Ishikawa (cell line): ENCODE results near the gene RANBP17.

Source experiments
- CEBPB ChIP-seq: IDR thresholded peaks from 2 replicates; pipeline ENCODE4 v1.6.1; 2012
- CREB1 ChIP-seq: IDR thresholded peaks from 2 replicates; pipeline ENCODE4 v1.6.1; 2012; ENCODE audit warnings: low read depth
- EGR1 ChIP-seq: IDR thresholded peaks from 2 replicates; pipeline ENCODE4 v1.6.1; 2012
- EP300 ChIP-seq: IDR thresholded peaks from 2 replicates; pipeline ENCODE4 v1.6.1; 2012; ENCODE audit warnings: borderline replicate concordance
- FOXM1 ChIP-seq: IDR thresholded peaks from 2 replicates; pipeline ENCODE4 v1.6.1; 2012; ENCODE audit warnings: low read depth, borderline replicate concordance
- NFIC ChIP-seq: IDR thresholded peaks from 2 replicates; pipeline ENCODE4 v1.6.1; 2012
- RAD21 ChIP-seq: IDR thresholded peaks from 2 replicates; pipeline ENCODE4 v1.6.1; 2012; ENCODE audit warnings: low read depth
- TAF1 ChIP-seq: IDR thresholded peaks from 2 replicates; pipeline ENCODE4 v1.6.1; 2012; ENCODE audit warnings: low read depth, mild to moderate bottlenecking
- TCF12 ChIP-seq: IDR thresholded peaks from 2 replicates; pipeline ENCODE4 v1.6.1; 2012; ENCODE audit warnings: low read depth
- TEAD4 ChIP-seq: IDR thresholded peaks from 2 replicates; pipeline ENCODE4 v1.6.1; 2012
- YY1 ChIP-seq: IDR thresholded peaks from 2 replicates; pipeline ENCODE4 v1.6.1; 2012; ENCODE audit warnings: low read depth
- ZBTB7A ChIP-seq: IDR thresholded peaks from 2 replicates; pipeline ENCODE4 v1.6.1; 2012; ENCODE audit warnings: low read depth
- TF ChIP-seq, protein P1 (sequence below): IDR thresholded peaks from 2 replicates; pipeline ENCODE4 v1.6.1; 2012
- TF ChIP-seq, protein P2 (sequence below): IDR thresholded peaks from 2 replicates; pipeline ENCODE4 v1.6.1; 2012; ENCODE audit warnings: low read depth, mild to moderate bottlenecking
- TF ChIP-seq, protein P3 (sequence below): IDR thresholded peaks from 2 replicates; pipeline ENCODE4 v1.6.1; 2012

RANBP17 gene

GRCh38 chr5:171270136-171270535 lies 408.3 kb downstream of the RANBP17 start:
- TF ChIP-seq CREB1 (no peak), NFIC (no peak), ZBTB7A (no peak), EGR1 (no peak), RAD21 (no peak), TCF12 (no peak), CEBPB (no peak)
- TF ChIP-seq, protein P1, sequence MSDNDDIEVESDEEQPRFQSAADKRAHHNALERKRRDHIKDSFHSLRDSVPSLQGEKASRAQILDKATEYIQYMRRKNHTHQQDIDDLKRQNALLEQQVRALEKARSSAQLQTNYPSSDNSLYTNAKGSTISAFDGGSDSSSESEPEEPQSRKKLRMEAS = no peak
- TF ChIP-seq, protein P2, sequence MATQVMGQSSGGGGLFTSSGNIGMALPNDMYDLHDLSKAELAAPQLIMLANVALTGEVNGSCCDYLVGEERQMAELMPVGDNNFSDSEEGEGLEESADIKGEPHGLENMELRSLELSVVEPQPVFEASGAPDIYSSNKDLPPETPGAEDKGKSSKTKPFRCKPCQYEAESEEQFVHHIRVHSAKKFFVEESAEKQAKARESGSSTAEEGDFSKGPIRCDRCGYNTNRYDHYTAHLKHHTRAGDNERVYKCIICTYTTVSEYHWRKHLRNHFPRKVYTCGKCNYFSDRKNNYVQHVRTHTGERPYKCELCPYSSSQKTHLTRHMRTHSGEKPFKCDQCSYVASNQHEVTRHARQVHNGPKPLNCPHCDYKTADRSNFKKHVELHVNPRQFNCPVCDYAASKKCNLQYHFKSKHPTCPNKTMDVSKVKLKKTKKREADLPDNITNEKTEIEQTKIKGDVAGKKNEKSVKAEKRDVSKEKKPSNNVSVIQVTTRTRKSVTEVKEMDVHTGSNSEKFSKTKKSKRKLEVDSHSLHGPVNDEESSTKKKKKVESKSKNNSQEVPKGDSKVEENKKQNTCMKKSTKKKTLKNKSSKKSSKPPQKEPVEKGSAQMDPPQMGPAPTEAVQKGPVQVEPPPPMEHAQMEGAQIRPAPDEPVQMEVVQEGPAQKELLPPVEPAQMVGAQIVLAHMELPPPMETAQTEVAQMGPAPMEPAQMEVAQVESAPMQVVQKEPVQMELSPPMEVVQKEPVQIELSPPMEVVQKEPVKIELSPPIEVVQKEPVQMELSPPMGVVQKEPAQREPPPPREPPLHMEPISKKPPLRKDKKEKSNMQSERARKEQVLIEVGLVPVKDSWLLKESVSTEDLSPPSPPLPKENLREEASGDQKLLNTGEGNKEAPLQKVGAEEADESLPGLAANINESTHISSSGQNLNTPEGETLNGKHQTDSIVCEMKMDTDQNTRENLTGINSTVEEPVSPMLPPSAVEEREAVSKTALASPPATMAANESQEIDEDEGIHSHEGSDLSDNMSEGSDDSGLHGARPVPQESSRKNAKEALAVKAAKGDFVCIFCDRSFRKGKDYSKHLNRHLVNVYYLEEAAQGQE = no peak

DNA sequence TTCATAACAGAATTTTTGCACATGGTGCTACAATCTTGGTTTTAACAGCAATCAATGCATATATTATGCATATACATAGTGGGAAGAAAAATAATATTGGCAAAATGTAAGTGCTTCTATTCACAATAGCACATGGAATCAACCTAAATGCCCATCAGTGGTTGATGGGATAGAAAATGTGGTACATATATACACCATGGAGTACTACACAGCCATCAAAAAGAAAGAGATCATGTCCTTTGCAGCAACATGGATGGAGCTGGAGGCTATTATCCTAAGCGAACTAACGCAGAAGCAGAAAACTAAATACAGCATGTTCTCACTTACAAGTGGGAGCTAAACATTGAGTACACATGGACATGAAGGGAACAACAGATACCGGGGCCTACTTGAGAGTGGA lies 410.0 kb downstream of the RANBP17 start:
- no peak for TF ChIP-seq ZBTB7A
- TF ChIP-seq CEBPB = no peak

- TF ChIP-seq FOXM1 (no peak), RAD21 (peak; percentile 77)
These were observed 411.5 kb downstream of the RANBP17 start for GRCh38 chr5:171272996-171273970.

GRCh38 chr5:171275841-171276544 lies 414.2 kb downstream of the RANBP17 start:
- no peak for TF ChIP-seq CEBPB
- TF ChIP-seq FOXM1 = no peak
- no peak for TF ChIP-seq RAD21
- TF ChIP-seq ZBTB7A = no peak
- no peak for TF ChIP-seq EP300
- no peak for TF ChIP-seq TAF1
- TF ChIP-seq, protein P3, sequence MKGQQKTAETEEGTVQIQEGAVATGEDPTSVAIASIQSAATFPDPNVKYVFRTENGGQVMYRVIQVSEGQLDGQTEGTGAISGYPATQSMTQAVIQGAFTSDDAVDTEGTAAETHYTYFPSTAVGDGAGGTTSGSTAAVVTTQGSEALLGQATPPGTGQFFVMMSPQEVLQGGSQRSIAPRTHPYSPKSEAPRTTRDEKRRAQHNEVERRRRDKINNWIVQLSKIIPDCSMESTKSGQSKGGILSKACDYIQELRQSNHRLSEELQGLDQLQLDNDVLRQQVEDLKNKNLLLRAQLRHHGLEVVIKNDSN = no peak
- TF ChIP-seq, protein P2 = no peak
- TF ChIP-seq TCF12 = no peak
- TF ChIP-seq YY1 = no peak
- TF ChIP-seq, protein P1 = no peak
- no peak for TF ChIP-seq CREB1
- TF ChIP-seq TEAD4 = no peak
- TF ChIP-seq NFIC = no peak
- TF ChIP-seq EGR1 = no peak

GRCh38 chr5:171283753-171284152 lies 421.9 kb downstream of the RANBP17 start:
- TF ChIP-seq TEAD4 = no peak
- TF ChIP-seq CREB1 = no peak
- TF ChIP-seq NFIC = no peak
- TF ChIP-seq, protein P1 = no peak
- TF ChIP-seq ZBTB7A = no peak
- TF ChIP-seq, protein P2 = no peak
- no peak for TF ChIP-seq EGR1
- TF ChIP-seq EP300 = no peak
- TF ChIP-seq FOXM1 = no peak
- TF ChIP-seq YY1 = no peak
- no peak for TF ChIP-seq TAF1
- no peak for TF ChIP-seq CEBPB
- TF ChIP-seq, protein P3 = no peak
- no peak for TF ChIP-seq TCF12
- TF ChIP-seq RAD21 = no peak
